NCI-H187 treated with DMSO at 0.1 percent for 48 hours (cell line): ENCODE results near the gene MADD.

ENCODE experiments used
- DNase-seq: peaks from one replicate; lab custom pipeline; 2025; lab: John Stamatoyannopoulos, UW

MADD gene

GRCh38 chr11:47269829-47270305 is at the start of gene MADD:
TSS of gene MADD (plus strand) at chr11:47270133.
- DNase-seq: no peak

- no peak for DNase-seq
Observed at GRCh38 chr11:47220401-47220821, 49.5 kb upstream of the MADD start.

DNA sequence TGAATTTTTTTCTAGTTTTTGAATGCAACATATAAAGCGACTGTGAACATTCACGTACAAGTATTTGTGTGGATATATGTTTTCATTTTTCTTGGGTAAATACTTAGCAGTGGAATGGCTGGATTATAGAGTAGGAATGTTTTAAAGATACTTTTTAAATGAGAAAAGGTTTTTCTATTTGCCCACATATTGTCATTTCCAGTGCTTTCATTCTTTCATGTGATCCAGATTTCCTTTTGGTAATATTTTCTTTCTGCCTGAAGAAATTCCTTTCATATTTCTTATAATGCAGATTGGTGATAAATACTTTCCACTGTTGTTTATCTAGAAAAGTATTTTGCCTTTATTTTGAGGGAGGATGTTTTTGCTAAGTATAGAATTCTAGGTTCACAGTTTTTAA is 47.2 kb upstream of the MADD start:
- DNase-seq: no peak

DNA sequence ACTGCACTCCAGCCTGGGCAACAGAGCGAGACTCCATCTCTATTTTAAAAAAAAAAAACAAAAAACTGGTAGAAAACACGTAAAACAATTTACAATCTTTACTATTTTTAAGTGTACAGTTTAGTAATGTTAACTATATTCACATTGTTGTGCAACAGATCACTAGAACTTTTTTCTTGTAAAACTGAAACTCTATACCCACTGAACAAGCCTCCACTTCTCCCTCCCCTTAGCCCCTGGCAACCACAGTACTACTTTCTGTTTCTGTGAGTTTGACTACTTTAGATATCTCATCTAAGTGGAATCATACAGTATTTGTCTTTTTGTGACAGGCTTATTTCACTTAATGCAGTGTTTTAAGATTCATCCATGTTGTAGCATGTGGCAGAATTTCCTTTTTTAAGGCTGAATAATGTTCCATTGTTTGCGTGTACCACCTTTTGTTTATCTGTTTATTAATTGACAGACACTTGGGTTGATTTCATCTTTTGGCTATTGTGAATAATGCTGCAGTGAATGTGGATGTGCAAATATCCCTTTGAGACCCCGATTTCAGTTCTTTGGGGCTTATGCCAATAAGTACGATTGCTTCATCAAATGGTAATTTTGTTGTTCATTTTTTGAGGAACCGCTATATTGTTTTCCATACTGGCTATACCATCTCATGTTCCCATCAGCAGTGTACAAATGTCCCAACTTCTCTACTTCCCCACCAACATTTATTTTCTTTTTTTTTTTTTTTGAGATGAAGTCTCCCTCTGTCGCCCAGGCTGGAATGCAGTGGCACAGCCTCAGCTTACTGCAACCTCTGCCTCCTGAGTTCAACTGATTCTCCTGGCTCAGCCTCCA is 44.2 kb upstream of the MADD start:
- DNase-seq: no peak

GRCh38 chr11:47229161-47229560 is 40.8 kb upstream of the MADD start:
- no peak for DNase-seq

GRCh38 chr11:47233051-47233450 is 36.9 kb upstream of the MADD start:
- DNase-seq: no peak

DNA sequence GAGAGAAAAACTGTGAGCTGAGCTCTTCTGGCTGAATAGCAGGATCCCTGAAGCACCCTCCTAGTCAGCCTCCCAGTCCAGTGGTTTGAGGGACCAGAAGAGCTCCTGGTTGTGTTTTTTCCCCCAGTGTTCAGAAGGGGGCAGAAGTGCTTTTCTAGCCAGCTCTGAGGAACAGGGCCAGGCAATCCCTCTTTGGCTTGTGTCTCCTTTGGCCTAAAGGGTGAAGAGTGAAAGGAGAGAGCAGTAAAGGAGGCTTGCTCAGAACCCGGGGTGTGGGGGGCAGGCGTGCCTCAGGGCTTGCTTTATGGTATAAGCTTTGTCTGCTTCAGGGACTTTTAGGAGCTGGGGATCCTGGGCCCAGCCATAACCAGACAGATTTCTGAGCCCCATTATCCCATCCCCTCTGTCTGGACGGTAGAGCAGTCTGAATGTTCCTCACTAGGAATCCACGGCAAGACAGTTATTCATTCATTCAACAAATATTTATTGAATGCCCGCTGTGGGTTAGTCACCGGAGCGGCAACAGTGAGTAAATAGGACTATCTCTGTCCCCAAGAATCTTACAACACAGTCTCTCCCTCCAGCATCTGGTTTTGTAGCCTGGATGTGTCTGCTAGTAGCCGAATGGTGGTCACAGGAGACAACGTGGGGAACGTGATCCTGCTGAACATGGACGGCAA is 35.8 kb upstream of the MADD start:
- no peak for DNase-seq

DNA sequence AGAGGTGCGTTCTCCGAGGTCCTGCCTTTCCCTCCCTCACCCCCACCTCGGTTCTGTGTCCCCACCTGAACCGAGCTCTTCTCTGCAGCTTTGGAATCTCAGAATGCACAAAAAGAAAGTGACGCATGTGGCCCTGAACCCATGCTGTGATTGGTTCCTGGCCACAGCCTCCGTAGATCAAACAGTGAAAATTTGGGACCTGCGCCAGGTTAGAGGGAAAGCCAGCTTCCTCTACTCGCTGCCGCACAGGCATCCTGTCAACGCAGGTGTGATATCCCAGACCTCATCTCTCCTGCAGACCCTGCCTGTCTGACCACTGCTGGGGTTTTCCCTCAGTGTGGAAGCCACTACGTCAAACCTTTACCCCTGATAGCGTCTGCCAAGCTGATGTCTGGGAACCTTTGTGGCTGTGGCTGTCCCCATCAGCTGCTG is 35.2 kb upstream of the MADD start:
- DNase-seq: no peak

DNA sequence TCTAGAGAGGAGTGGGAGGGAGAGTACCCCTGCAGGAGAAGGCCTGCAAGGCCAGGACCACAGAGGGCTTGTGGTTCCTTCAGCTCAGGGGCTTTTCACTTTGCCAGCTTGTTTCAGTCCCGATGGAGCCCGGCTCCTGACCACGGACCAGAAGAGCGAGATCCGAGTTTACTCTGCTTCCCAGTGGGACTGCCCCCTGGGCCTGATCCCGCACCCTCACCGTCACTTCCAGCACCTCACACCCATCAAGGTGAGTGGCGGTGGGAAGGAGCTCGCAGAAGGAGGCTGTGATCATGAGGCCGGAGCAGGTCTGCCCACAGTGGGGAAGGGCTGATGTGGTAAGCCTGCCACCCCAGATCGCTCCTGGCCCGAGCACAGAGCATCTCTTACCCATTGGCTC is 34.8 kb upstream of the MADD start:
- DNase-seq: no peak

GRCh38 chr11:47236482-47236881 is 33.5 kb upstream of the MADD start:
- no peak for DNase-seq

DNA sequence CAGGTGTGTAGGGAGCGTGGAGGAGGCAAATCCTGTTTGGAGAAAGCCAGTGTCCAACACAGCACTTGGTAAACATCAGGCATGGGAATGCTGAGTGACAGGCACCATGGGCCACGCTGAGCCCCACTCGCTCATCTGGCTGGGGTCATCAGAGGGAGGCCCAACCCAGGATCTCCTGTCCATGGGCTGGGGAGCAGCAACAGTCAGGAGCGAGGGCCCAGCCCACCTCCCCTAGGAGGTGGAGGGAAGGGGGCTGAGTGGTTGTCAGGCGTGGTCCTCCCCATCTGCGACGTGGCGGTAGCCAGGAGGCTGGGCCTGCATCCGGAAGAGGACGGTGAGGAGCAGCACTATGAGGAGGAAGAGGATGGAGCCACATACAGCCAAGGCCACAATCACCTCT is 30.1 kb upstream of the MADD start:
- DNase-seq: no peak

GRCh38 chr11:47241841-47242301 is 28.1 kb upstream of the MADD start:
- no peak for DNase-seq

DNA sequence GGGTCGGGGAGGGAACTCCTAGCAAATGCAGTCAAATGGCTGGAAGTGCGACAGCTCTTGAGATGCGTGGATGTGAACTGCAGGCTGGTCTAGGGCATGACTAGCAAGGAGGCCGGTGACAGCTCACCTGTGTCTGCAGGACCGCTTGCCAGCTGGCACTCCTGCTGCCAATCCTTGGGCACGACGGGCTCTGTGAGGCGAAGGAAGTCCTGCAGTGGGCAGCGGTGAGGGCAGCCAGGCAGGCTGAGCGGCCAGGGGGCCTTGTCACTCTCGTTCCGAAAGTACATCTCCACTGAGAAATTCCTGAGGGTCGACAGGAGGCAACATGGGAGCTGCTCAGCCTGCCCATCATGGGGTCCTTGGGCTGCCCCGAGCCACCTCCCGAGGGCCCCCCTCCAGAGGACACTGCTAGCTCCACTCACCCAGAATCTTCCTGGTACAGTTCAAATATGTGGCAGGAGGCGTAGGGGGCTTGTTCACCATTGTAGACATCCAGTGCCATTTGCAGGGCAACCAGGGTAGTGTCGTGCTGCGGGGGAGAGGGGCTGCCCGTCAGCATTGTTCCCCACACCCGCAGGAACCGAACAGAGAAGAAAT is 27.2 kb upstream of the MADD start:
- DNase-seq: no peak

DNA sequence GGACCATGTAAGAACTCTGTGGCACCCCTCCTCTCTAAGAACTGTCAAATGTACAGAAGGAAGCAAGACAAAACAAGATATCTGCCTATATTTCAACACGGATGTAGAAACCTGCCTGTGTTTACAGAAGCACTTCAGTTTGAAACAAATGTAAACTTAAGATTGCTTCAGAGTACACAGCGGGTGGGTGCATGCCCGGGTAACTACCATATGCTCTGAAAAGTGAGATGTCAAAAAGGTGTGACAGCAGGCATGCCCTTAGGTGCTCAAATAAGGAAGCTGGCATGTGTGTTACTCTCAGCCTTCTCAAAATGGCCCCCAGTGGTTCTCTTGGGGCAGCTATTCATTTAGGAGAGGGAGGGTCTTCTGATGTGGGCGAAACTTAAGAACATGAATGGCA is 26.5 kb upstream of the MADD start:
- no peak for DNase-seq

GRCh38 chr11:47244448-47245350 is 25.2 kb upstream of the MADD start:
- no peak for DNase-seq

DNA sequence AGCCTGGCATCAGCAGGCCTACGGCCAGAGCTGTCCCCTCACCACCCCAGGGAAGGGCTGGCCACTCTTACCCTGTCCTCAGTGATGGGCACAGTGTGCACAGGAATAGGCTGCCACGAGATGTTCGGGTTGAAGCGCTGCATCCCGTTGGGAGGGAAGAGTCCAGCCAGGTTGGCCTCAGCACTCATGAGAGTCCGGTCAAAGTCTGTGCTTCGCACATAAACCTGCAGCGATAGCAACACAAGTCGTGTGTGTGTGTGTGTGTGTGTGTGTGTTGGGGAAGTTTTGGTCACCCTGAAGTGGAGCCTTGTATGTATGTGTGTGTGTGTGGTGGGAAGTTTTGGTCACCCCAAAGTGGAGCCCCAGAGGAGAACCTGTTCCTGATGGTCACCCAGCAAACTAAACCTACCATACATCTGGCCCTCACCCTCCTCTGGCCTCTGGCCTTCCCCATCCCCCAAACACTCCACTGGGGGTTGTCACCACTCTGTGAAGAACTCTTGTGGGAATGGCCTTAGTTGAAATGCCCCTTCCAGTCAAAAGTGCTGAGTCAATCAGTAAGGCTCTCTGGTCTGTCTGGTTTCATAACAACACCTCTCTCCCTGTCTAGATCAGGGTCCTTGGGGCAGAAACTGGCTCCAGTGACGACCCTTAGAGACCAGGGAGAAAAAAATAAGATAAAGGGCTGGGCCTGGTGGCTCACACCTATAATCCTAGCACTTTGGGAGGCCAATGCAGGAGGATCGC is 24.1 kb upstream of the MADD start:
- DNase-seq: no peak

DNA sequence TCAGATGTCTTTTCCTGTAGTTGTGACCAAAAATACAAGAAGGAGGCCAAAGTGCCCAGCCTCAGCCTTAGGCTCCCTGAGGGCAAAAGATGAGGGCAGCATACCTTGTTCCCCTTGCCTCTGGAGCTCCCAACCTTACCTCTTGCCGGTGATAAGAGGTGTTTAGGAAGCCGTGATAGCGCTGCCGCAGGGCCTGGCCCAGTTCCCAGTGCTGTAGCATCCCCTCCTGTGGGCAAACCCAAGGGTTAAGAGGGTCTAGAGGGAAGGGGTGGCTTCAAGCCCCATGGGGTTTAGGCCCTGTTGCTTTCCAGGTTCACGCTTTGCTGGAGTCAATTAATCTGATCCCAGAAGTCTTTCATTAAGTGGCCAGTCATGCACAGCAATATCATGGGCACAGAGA is 22.4 kb upstream of the MADD start:
- DNase-seq: no peak

- DNase-seq: no peak
Observed at GRCh38 chr11:47248304-47248663, 21.6 kb upstream of the MADD start.

GRCh38 chr11:47248664-47249377 is 21.1 kb upstream of the MADD start, which contains the start of gene ACP2:
TSS of gene ACP2 (minus strand) at chr11:47248814. CDS start at chr11:47248789, 25 bp downstream.
- DNase-seq: no peak

DNA sequence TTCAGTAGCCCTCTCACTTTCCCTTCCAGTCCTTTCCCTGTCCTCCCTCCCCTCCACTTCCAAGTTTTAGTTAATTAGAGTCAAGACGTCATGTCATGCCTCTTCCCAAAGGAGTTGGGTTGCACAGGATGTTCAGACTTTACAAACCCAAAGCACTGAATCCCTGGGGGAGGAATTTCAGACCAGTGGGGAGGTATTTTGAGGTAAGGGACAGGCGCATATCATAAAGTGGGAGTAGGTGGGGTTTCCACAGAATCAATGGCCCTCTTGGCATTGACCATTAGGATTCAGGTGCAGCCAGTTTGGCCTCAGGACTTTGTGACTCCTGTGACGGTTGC is 20.6 kb upstream of the MADD start:
- DNase-seq: no peak

DNA sequence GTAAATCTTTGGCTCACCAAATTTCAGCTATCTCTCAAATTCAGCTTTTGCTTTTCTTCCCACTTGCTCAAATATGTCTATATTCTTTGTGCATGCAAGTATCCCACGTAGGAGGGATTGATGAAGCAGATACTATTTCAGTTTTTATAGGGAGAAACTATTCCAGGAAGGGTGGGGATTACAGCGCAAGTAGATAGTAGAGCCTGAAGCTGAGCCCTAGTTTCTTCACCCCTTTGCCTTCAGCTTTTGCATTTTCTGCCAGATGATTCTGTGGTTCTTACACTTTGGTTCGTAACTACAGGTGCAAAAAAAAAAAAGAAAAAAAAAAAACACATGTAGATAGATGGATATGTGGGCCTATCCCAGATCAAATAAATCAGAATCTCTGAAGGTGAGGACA is 18.2 kb upstream of the MADD start:
- DNase-seq: no peak
